Urinary bladder (tissue), 4 donors: ENCODE measurements around the gene SMARCD3. TPM values are rescaled to one million over a fixed set of nuclear protein-coding genes. Genes with fewer than 3 reads are reported as not detected.

Experiments used
- DNase-seq: peaks from one replicate; pipeline ENCODE4 v3.0.0-alpha.2; 2015; ENCODE audit errors: extremely low spot score
- H3K27ac ChIP-seq: one replicate; pipeline ENCODE4 v1.5.1; 2013; ENCODE audit warnings: low read depth, mild to moderate bottlenecking, moderate library complexity
- H3K36me3 ChIP-seq: one replicate; pipeline ENCODE4 v1.6.1; 2013; ENCODE audit warnings: mild to moderate bottlenecking, moderate library complexity; ENCODE audit not compliant: insufficient read depth
- H3K4me1 ChIP-seq: one replicate; pipeline ENCODE4 v1.6.1; 2013; ENCODE audit warnings: mild to moderate bottlenecking, moderate library complexity; ENCODE audit not compliant: insufficient read depth
- H3K4me3 ChIP-seq: one replicate; pipeline ENCODE4 v1.5.1; 2013; ENCODE audit warnings: low read depth, low read length
- WGBS: extraction: QIAGEN DNeasy Blood & Tissue Kit; methylation state at CpG from one replicate; pipeline ENCODE4 v1.1.7; 2013; 5-methylcytosine and 5-hydroxymethylcytosine counted together
- polyA plus RNA-seq: library from polyadenylated mRNA; stranded (reverse); fragments of 200-250 nt; gene quantifications from one replicate; pipeline ENCODE4 v1.2.3, GENCODE V29; 2013
- total RNA-seq: library from RNA; depleted of rRNA; stranded (reverse); fragments of >200 nt; gene quantifications from one replicate; pipeline ENCODE4 v1.2.3, GENCODE V29; 2014
- donor health status: healthy with polysubstance abuse.
- donor health status: healthy.

Gene SMARCD3
- total and polyA plus RNA-seq, 2 donors, result 33.2 to 47.8 TPM

- no peak for DNase-seq
- Histone ChIP-seq H3K36me3 (no peaks in the 10 kb centered on the region), H3K4me1 (no peaks in the 10 kb centered on the region), H3K4me3 (peak overlapping the region; percentile 57), H3K27ac (peak overlapping the region; percentile 63)
- WGBS, result under 1% methylated on average over 45 of the region's 45 CpGs
Observed at GRCh38 chr7:151249034-151249731, 689 bp upstream of the SMARCD3 start.

DNA sequence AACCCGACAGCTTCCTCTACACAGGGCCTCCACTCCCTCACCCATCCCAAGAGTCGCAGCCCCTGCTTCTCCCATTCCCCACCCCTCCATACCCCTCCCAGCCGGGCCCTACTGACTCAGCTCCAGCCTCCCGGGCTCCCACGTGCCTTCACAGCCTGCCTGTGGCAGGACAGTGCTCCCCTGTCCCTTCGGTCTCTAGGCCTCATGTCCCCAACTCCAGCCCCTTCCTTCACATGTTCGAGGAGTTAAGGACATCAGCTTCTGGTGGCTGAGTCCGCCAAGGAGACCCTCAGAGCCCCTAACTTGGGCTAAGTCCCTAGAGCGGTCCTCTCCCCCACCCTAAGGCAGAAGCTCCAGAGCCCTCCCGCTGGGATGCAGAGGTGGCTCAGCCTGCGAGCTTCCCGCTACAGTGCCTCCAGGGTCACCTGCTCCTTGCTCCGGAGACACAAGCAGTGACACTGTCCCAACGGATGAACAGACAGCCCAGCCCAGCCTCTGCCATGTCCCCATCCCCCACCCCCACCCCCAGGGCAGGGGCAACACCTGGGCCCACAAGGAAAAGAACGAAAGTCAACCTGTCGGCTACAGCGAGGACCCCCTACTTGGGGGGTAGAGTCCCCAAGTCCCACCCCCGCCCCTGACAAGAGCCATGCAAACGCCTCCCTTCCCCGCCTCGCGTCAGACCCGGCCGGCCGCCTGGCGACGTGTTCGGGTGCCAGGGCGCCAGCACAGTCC lies 716 bp downstream of the SMARCD3 start:
- no peaks in the 10 kb centered on the region for H3K36me3 ChIP-seq
- peak overlapping the region; percentile 57 for H3K4me3 ChIP-seq
- no peak for DNase-seq
- WGBS, result 4% methylated on average over 29 of the region's 29 CpGs
- H3K27ac ChIP-seq, result peak overlapping the region; percentile 63
- no peaks in the 10 kb centered on the region for H3K4me1 ChIP-seq

DNA sequence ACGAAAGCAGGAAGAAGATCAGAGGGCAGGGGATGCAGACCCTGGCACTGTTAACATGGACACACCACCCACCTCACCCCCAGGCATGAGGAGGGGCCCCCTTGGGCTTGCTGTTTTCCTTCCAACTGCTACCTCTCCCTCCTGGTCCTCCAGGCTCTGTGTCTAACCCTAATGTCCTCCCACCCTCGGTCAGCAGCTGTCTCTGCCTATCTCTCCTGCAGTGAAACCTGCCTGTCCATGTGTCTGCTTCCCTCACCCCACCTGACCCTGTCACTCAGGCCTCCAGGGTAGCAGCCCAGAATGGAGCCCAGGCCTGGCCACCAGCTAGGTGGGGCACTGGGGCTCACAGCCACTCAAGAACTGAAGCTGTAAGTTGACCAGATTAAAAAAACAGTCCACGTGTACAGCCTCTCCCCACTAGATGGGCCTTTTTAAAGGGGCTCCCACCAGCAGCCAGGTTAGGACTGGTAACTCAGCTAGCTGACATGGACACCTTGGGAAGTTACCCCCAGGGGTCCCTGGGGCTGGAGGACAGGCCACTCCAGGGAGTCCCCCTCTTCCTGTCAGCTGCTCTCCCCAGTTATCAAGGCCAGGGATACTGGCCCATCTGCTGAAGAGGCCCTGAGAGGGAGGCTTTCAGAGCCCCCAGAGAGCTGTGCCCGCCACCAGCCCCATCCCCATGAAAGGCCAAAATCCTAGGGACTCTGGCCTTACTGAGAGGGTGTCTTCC lies 1.5 kb downstream of the SMARCD3 start:
- 49% methylated on average over 4 of the region's 4 CpGs for WGBS
- Histone ChIP-seq H3K27ac (no peak overlapping the region), H3K4me3 (no peak overlapping the region), H3K4me1 (no peaks in the 10 kb centered on the region), H3K36me3 (no peaks in the 10 kb centered on the region)
- no peak for DNase-seq

DNA sequence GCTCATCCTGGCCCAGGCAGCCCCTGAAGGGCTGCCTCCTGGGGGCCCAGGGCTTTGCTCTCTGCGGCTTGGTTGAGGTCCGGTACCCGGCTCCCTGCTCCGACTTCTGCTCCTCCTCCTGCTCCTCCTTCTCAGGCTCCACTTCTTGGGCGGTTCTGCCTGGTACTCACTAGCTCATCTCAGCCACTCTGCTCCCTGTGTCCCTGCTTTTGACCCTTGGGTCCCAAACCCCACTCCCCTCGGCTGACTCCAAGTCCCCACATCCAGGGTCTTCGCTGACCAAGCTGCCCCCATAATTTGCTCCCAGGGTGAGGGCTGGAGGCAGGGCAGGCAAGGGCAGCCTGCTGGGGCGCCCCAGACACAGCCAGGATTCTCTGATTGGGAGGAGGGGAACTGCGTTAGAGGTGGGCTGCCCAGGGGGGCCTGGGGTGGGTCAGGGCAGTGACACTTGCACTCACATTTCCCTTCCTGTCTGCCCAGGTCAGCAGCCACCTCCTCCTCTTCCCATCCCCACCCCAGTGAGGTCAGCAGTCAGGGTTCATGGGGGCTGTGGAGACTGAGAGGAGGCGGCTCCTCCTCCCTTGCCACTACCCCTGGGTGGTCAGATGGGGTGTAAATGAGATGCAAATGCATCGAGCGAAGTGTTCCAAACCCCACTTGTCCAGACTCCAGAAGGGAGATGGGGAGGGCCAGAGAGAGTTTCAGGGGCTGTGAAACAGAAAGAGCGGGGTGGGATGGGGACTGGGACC lies 2.2 kb downstream of the SMARCD3 start:
- WGBS, result 42% methylated on average over 13 of the region's 13 CpGs
- Histone ChIP-seq H3K27ac (no peak overlapping the region), H3K4me1 (no peaks in the 10 kb centered on the region), H3K36me3 (no peaks in the 10 kb centered on the region), H3K4me3 (no peak overlapping the region)
- no peak for DNase-seq

GRCh38 chr7:151245360-151246101 lies 3.0 kb downstream of the SMARCD3 start:
- Histone ChIP-seq H3K36me3 (no peaks in the 10 kb centered on the region), H3K4me3 (peak overlapping the region; percentile 42), H3K4me1 (no peaks in the 10 kb centered on the region), H3K27ac (no peak overlapping the region)
- 4% methylated on average over 60 of the region's 60 CpGs for WGBS
- DNase-seq, result no peak

- Histone ChIP-seq H3K4me3 (peak overlapping the region; percentile 42), H3K27ac (no peak overlapping the region), H3K4me1 (no peaks in the 10 kb centered on the region), H3K36me3 (no peaks in the 10 kb centered on the region)
- DNase-seq, result no peak
- WGBS, result 10% methylated on average over 15 of the region's 15 CpGs
Observed at GRCh38 chr7:151244841-151245346, 3.6 kb downstream of the SMARCD3 start.

DNA sequence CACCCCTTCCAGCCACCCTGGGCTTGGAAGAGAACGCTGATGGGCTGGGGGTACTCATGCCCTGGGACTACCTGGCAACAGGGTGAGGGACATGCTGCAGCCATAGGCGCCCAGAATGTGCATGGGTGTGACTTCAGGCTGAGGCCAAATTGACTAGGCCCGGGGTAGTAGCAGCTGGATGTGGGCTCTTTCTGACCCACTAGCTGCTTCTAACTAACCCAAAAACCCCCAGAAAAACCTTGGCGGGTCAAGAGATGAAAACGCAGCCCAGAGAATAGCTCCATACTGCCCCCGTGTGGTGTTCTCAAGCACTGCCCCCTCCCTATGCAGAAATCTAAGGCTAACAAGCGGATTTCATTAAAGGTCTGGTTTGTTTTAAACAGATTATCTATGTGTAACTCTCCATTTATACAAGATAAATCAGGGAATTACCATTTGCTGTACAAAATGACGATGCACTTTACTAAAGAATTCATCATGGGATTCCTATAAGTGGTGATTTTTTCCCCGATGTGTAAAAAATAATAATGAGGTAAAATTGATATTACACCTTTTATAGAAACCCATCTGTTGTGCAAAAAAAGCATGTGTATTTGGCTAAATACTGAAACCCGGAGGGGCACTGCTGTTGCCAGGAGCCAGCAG lies 4.2 kb downstream of the SMARCD3 start:
- Histone ChIP-seq H3K27ac (no peak overlapping the region), H3K4me3 (no peak overlapping the region)

DNA sequence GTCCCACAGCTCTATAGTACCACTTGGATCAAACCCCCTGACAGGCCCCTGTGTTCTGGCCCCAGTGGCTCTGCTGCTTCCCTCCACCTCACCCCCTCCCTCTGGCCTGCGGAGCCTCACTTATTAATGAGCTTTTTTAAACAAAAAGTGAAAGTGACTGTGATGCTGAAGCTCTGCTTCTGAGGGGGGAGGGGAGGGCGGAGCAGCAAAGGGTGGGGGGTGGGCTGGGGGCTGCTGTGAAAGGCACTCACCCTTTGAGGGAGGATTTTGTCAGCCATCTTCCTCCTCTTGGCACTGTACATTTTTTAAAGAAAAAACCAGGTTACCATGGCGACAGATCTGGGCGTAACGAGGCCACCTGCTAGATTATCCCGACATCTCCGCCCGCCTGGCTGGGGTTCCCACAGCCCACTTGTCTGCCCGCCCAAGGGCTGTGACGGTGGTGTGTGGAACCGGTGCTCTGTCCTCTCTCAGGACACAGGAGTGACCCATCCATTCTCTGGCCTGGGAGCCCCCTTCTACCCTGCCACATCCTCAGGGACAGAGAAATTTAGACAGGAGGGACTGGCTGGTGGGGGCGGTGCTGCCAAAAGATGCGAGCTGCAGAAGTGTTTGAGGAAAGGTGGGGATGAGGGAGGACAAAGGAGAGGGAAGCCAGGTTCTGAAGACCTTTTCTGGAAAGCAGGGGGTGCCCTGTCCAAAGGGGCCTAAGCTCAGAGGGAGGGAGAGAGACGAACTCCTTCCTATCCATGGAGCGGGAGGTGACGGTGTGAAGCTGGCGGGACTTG lies 4.9 kb downstream of the SMARCD3 start:
- WGBS, result 52% methylated on average over 17 of the region's 17 CpGs
- DNase-seq, result no peak
- Histone ChIP-seq H3K4me1 (no peaks in the 10 kb centered on the region), H3K36me3 (no peaks in the 10 kb centered on the region), H3K4me3 (no peak overlapping the region), H3K27ac (no peak overlapping the region)

More for the DNA sequence above, 4.2 kb downstream of the SMARCD3 start:
- 22% methylated on average over 10 of the region's 10 CpGs for WGBS
- Histone ChIP-seq H3K4me1 (no peaks in the 10 kb centered on the region), H3K36me3 (no peaks in the 10 kb centered on the region)
- no peak for DNase-seq

DNA sequence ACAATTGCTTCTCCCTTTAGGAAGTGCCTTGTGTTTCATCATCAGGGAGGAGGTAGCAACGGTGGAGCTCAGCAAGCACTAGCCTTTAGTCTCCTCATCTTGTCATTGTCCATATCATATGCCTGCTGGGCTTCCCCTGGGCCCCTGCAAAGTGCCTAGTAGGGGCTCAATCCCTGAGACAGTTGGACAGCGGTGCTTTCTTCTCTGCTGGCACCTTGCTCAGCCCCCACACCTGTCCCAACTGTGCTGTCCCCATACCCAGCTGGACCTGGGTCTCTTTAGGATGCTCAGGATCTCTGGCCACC lies 5.5 kb downstream of the SMARCD3 start:
- H3K4me1 ChIP-seq, result no peaks in the 10 kb centered on the region

GRCh38 chr7:151242159-151243044 lies 6.1 kb downstream of the SMARCD3 start:
- Histone ChIP-seq H3K4me3 (no peak overlapping the region), H3K27ac (no peak overlapping the region), H3K36me3 (no peaks in the 10 kb centered on the region), H3K4me1 (no peaks in the 10 kb centered on the region)
- 66% methylated on average over 20 of the region's 20 CpGs for WGBS
- no peak for DNase-seq

More for the DNA sequence above, 5.5 kb downstream of the SMARCD3 start:
- no peak for DNase-seq
- Histone ChIP-seq H3K36me3 (no peaks in the 10 kb centered on the region), H3K4me3 (no peak overlapping the region), H3K27ac (no peak overlapping the region)
- WGBS, result 54% methylated on average over 2 of the region's 2 CpGs

DNA sequence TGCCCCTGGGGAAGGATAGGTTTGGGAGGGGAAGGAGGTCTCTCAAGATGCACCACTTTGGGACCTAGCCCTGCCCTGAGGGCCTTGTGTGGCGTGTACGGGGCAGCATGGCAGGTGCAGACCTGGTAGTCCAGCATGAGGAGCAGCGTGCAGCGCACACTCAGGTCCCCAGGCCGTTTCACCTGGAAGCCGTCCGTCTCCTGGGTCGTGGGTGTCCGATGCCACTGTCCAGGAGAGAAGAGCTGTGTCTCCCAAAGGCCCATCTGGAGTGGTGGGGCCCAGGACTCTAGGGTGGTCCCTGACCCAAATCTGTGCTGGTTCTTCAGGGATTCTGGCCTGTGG lies 6.8 kb downstream of the SMARCD3 start:
- no peak for DNase-seq
- Histone ChIP-seq H3K36me3 (no peaks in the 10 kb centered on the region), H3K4me1 (no peaks in the 10 kb centered on the region), H3K27ac (no peak overlapping the region), H3K4me3 (no peak overlapping the region)
- WGBS, result 91% methylated on average over 9 of the region's 9 CpGs
